Measurements from ENCODE around the gene ATAD3C.
"Not testable (repeated sequence)": the region's sequence is repeated elsewhere in the genome, so short reads cannot be mapped to it uniquely, and the experiment has no call there.

The ATAD3C gene

GRCh38 chr1:1442069-1442770 lies 7.3 kb upstream of the ATAD3C start:
- no peak for DNase-seq (ENCODE audit: low read depth in 2 of 2)

GRCh38 chr1:1446631-1447030 lies 2.9 kb upstream of the ATAD3C start:
- DNase-seq (ENCODE audit: low read depth in 2 of 2) = not testable (repeated sequence)

- not testable (repeated sequence) for DNase-seq (ENCODE audit: low read depth in 2 of 2)
These were observed 1.1 kb downstream of the ATAD3C start for GRCh38 chr1:1450616-1451015.

GRCh38 chr1:1451696-1452364 lies 2.3 kb downstream of the ATAD3C start:
- DNase-seq (ENCODE audit: low read depth in 2 of 2) = no peak

- DNase-seq (ENCODE audit: low read depth in 2 of 2) = not testable (repeated sequence)
These were observed 2.9 kb downstream of the ATAD3C start for GRCh38 chr1:1452365-1452739.

GRCh38 chr1:1452882-1453281 lies 3.4 kb downstream of the ATAD3C start:
- DNase-seq (ENCODE audit: low read depth in 2 of 2) = no peak

- not testable (repeated sequence) for DNase-seq (ENCODE audit: low read depth in 2 of 2)
These were observed 5.0 kb downstream of the ATAD3C start for GRCh38 chr1:1454286-1455056.

GRCh38 chr1:1455366-1455884 lies 5.9 kb downstream of the ATAD3C start:
- no peak for DNase-seq (ENCODE audit: low read depth in 2 of 2)

- not testable (repeated sequence) for DNase-seq (ENCODE audit: low read depth in 2 of 2)
These were observed 6.4 kb downstream of the ATAD3C start for GRCh38 chr1:1455934-1456333.

- DNase-seq (ENCODE audit: low read depth in 2 of 2) = not testable (repeated sequence)
These were observed 7.3 kb downstream of the ATAD3C start for GRCh38 chr1:1456683-1457255.

GRCh38 chr1:1459156-1459555 lies 9.7 kb downstream of the ATAD3C start:
- DNase-seq (ENCODE audit: low read depth in 2 of 2) = not testable (repeated sequence)

GRCh38 chr1:1459711-1460110 lies 10.2 kb downstream of the ATAD3C start:
- not testable (repeated sequence) for DNase-seq (ENCODE audit: low read depth in 2 of 2)

GRCh38 chr1:1460540-1461130 lies 11.1 kb downstream of the ATAD3C start:
- no peak for DNase-seq (ENCODE audit: low read depth in 2 of 2)

- DNase-seq (ENCODE audit: low read depth in 2 of 2) = no peak
These were observed 12.3 kb downstream of the ATAD3C start for GRCh38 chr1:1461721-1462317.

GRCh38 chr1:1462318-1462966 lies 13.0 kb downstream of the ATAD3C start:
- no peak for DNase-seq (ENCODE audit: low read depth in 2 of 2)

- DNase-seq (ENCODE audit: low read depth in 2 of 2) = no peak
These were observed 13.8 kb downstream of the ATAD3C start for GRCh38 chr1:1463312-1463711.

GRCh38 chr1:1468196-1468985 lies 18.9 kb downstream of the ATAD3C start:
- not testable (repeated sequence) for DNase-seq (ENCODE audit: low read depth in 2 of 2)

- no peak for DNase-seq (ENCODE audit: low read depth in 2 of 2)
These were observed 21.3 kb downstream of the ATAD3C start for GRCh38 chr1:1470626-1471388.
